GM06990 (cell line): ENCODE results near the gene CALCOCO1.
"Not testable (repeated sequence)": the region's sequence is repeated elsewhere in the genome, so short reads cannot be mapped to it uniquely, and the experiment has no call there.

ENCODE experiments used
- DNase-seq: peaks from one replicate; pipeline ENCODE4 v3.0.0-alpha.2; 2011; ENCODE audit not compliant: insufficient read length; ENCODE audit errors: extremely low read depth
- H3K27me3 ChIP-seq: replicated peaks from 2 replicates; pipeline ENCODE4 v1.6.0; 2011; ENCODE audit warnings: low read length; ENCODE audit not compliant: control insufficient read depth, insufficient read depth
- H3K36me3 ChIP-seq: 2 replicates; pipeline ENCODE4 v1.5.1; 2011; ENCODE audit warnings: low read length; ENCODE audit not compliant: control insufficient read depth, insufficient read depth
- H3K4me3 ChIP-seq: replicated peaks from 2 replicates; pipeline ENCODE4 v1.5.1; 2011; ENCODE audit warnings: low read depth, mild to moderate bottlenecking, control low read depth, low read length
- TF ChIP-seq, protein P1 (sequence below): IDR thresholded peaks from 2 replicates; pipeline ENCODE4 v1.5.1; 2011; ENCODE audit warnings: low read length, control low read depth, mild to moderate bottlenecking, inconsistent platforms; ENCODE audit not compliant: insufficient read depth, poor library complexity, severe bottlenecking

CALCOCO1 gene

DNA sequence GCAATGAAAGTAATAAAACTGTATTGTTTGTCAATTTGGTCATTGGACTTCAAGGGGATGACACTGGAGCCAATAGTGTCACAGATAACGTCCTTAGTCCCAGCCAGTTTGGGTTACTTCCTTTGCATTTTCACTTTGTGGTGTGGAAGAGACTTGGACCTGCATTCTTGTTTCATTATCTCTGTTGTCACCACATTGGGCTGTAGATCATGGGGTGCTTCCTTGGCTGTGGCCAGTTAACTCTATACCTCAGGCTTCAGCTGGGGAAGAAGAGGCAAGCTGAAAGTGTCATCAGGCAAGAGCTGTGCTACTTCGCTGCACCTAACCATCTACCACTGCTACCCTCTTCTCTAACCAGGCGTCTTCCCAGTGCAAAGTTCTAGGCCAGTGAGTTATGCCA, 39.6 kb upstream of the CALCOCO1 start:
- H3K4me3 ChIP-seq = no peak overlapping the region
- TF ChIP-seq, protein P1, sequence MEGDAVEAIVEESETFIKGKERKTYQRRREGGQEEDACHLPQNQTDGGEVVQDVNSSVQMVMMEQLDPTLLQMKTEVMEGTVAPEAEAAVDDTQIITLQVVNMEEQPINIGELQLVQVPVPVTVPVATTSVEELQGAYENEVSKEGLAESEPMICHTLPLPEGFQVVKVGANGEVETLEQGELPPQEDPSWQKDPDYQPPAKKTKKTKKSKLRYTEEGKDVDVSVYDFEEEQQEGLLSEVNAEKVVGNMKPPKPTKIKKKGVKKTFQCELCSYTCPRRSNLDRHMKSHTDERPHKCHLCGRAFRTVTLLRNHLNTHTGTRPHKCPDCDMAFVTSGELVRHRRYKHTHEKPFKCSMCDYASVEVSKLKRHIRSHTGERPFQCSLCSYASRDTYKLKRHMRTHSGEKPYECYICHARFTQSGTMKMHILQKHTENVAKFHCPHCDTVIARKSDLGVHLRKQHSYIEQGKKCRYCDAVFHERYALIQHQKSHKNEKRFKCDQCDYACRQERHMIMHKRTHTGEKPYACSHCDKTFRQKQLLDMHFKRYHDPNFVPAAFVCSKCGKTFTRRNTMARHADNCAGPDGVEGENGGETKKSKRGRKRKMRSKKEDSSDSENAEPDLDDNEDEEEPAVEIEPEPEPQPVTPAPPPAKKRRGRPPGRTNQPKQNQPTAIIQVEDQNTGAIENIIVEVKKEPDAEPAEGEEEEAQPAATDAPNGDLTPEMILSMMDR = no peak
- DNase-seq = no peak
- no peaks in the 10 kb centered on the region; the same call in none of the 2 replicates for H3K27me3 ChIP-seq
- no peaks in the 10 kb centered on the region for H3K36me3 ChIP-seq

DNA sequence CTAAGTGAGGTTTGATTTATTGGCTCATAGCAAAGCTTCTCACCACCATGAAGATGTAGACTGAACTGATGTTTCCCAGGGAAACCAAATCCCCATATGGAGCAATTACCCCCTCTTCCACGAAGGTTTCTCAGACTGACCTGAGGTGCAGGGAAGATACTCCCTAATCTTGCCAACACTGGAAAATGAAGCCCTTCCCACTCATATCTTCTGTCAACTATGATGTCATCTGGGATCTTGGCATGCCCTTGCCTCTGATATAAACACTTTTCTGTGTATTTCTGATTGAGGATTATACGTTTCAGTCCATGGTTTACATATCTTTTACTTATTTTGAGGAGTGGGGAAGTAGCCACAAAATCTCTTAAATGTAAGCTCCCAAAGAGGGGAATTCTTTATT, 38.6 kb upstream of the CALCOCO1 start:
- Histone ChIP-seq H3K4me3 (no peak overlapping the region), H3K36me3 (no peaks in the 10 kb centered on the region), H3K27me3 (no peaks in the 10 kb centered on the region; the same call in 1 of the 2 replicates)
- TF ChIP-seq, protein P1 = no peak
- DNase-seq = no peak

DNA sequence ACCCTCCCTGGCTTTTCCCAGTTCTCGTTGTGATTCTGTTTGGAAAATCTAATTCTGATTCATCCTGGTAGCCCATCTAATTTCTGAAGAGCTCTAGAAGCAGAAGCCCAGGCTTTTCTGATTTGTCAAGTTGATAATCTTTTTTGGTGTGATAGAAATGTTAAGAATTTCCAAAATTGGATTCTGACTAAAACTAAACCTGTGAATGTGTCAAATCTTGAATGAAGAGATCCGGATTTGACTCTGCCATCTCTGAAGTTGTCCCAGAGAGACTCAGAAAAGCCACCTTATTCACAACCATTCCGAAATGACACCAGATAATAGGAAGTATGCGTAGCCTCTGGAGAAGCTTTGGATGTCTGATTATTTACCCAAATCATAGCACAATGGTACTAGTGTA, 37.4 kb upstream of the CALCOCO1 start:
- Histone ChIP-seq H3K36me3 (no peaks in the 10 kb centered on the region), H3K4me3 (no peak overlapping the region), H3K27me3 (peaks cover 2% of the 10 kb centered on the region; the same call in 1 of the 2 replicates)
- TF ChIP-seq, protein P1 = no peak
- DNase-seq = no peak

DNA sequence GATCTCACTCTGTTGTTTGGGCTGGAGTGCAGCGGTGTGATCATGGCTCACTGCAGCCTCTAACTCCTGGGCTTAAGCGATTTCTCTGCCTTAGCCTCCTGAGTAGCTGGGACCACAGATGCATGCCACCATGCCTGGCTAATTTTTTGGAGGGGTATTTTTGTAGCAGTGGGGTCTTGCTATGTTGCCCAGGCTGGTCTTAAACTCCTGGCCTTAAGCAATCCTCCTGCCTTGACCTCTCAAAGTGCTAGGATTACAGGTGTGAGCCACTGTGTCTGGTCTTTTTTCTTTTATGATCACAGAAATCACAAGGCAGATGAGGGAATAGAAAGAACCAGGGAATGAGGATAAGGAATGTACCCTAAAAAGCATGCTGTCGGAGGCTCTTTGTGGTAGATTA, 35.5 kb upstream of the CALCOCO1 start:
- not testable (repeated sequence) for DNase-seq, H3K27me3 ChIP-seq, H3K36me3 ChIP-seq, H3K4me3 ChIP-seq

DNA sequence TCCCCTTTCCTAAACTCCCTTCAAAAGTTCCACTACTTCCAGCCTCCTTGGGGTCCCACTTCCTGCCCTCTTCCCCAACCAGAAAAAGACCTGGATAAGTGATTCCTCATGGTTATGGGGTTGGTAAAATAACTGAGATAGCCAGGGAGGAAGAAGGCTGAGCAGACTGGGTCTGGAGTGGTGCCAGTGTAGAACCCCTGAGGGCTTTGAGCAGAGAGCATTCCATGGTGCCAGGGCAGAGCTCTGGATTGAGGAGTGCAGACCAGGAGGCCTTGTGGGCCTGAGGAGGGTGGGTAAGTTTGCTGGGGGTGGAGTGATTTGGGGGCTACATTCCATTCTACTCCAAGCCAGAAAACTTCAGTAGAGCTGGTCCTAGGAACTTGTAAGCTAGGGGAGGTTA, 34.1 kb upstream of the CALCOCO1 start:
- peaks cover 2% of the 10 kb centered on the region for H3K27me3 ChIP-seq
- no peak for DNase-seq

DNA sequence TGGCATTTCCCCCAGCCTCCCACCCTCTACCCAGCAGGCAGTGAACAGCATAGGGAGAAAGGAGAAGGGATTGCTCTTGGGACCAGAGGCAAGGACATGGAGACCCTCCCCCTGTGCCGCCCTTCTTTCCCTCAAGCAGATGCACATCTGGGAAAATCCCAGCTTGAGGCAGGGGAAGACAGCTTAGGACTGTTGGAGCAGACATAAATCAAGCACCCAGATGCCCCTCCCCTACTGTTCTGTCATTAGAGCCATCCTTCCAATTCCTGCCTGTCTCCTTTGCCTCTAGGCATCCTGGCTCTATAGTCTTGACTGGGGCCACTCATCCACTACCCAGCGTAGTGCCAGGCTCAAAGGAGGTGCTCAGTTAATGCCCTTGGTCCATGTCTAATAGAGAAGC, 32.0 kb upstream of the CALCOCO1 start:
- Histone ChIP-seq H3K36me3 (no peaks in the 10 kb centered on the region), H3K4me3 (no peak overlapping the region), H3K27me3 (peaks cover 2% of the 10 kb centered on the region)
- DNase-seq = no peak
- TF ChIP-seq, protein P1 = no peak

More for the DNA sequence above, 34.1 kb upstream of the CALCOCO1 start:
- Histone ChIP-seq H3K36me3 (no peaks in the 10 kb centered on the region), H3K4me3 (no peak overlapping the region)
- TF ChIP-seq, protein P1 = no peak
